Measurements from ENCODE around the gene ZNF18. TPM values are rescaled to one million over a fixed set of nuclear protein-coding genes. Genes with fewer than 3 reads are reported as not detected.
A peak's percentile ranks its signal among the peaks of the same experiment; 100 is the strongest.

The ZNF18 gene
- polyA plus RNA-seq, 1 donor (not counting 4 experiments of a cell fraction or from before 2014, with no cell fraction given) = 7.7 TPM

GRCh38 chr17:12024327-12024726 is 27.1 kb upstream of the ZNF18 start:
- DNase-seq (ENCODE audit: low read depth, low spot score) (peak; percentile 78), FAIRE-seq (peak; percentile 84)
- Histone ChIP-seq H3K27ac (ENCODE audit: control insufficient read depth, insufficient read depth, low read length) (peak overlapping the region; percentile 84), H2AFZ (ENCODE audit: control insufficient read depth, low read length) (no peak overlapping the region), H3K9me3 (ENCODE audit: control insufficient read depth, low read depth, low read length) (no peaks in the 10 kb centered on the region), H3K79me2 (ENCODE audit: control insufficient read depth, insufficient read depth, low read length) (peaks cover 81% of the 10 kb centered on the region), H3K4me2 (ENCODE audit: control insufficient read depth, extremely low read depth, insufficient read depth, low read depth, low read length) (peak overlapping the region; percentile 92), H3K36me3 (ENCODE audit: control insufficient read depth in 2 of 2, extremely low read depth in 1 of 2, insufficient read depth in 2 of 2, low read length in 2 of 2) (peaks cover 0 to 5% of the 10 kb centered on the region in 2 experiments), H3K27me3 (ENCODE audit: control insufficient read depth, extremely low read depth, insufficient read depth, low read length) (no peaks in the 10 kb centered on the region), H3K4me1 (ENCODE audit: control insufficient read depth, extremely low read depth, insufficient read depth, low read length) (peaks cover 49% of the 10 kb centered on the region), H4K20me1 (ENCODE audit: control insufficient read depth, extremely low read depth, insufficient read depth, low read length) (peaks cover 3% of the 10 kb centered on the region), H3K9me1 (ENCODE audit: control insufficient read depth, extremely low read depth, insufficient read depth, low read length) (peaks cover 2% of the 10 kb centered on the region), H3K4me3 (ENCODE audit: control insufficient read depth in 2 of 3, extremely low read depth in 1 of 3, insufficient read depth in 2 of 3, low read depth in 1 of 3, low read length in 3 of 3) (peak overlapping the region in 2 of 3 experiments; percentile 56 to 61), H3K9ac (ENCODE audit: control insufficient read depth, extremely low read depth, insufficient read depth, low read length) (peak overlapping the region; percentile 68)
- dilution Hi-C loops (cut with MboI; ENCODE audit: extremely low pct_ligation_motif_present, low sequenced_read_pairs) = no loop called here
- TF ChIP-seq CTCF (optimal IDR thresholded peaks at IDR 0.05 in 1 of 3, IDR thresholded peaks at IDR 0.05 in 1 of 3, conservative IDR thresholded peaks at IDR 0.05 in 1 of 3; ENCODE audit: extremely low read depth in 1 of 3, insufficient read depth in 2 of 3, low read length in 3 of 3) (no peak), EZH2 (IDR thresholded peaks at IDR 0.05; ENCODE audit: low read length) (no peak)

GRCh38 chr17:12022310-12022709 is 25.0 kb upstream of the ZNF18 start:
- FAIRE-seq = no peak
- H3K9ac ChIP-seq (ENCODE audit: control insufficient read depth, extremely low read depth, insufficient read depth, low read length) = peak overlapping the region; percentile 83
- peak overlapping the region; percentile 81 for H3K4me2 ChIP-seq (ENCODE audit: control insufficient read depth, extremely low read depth, insufficient read depth, low read depth, low read length)
- no peak for DNase-seq (ENCODE audit: low read depth, low spot score)
- H3K4me3 ChIP-seq (ENCODE audit: control insufficient read depth in 2 of 3, extremely low read depth in 1 of 3, insufficient read depth in 2 of 3, low read depth in 1 of 3, low read length in 3 of 3) = peak overlapping the region; percentile 64 to 88 (median 84)
- H3K27ac ChIP-seq (ENCODE audit: control insufficient read depth, insufficient read depth, low read length) = peak overlapping the region; percentile 81
- no peaks in the 10 kb centered on the region for H3K9me3 ChIP-seq (ENCODE audit: control insufficient read depth, low read depth, low read length)
- TF ChIP-seq EZH2 (IDR thresholded peaks at IDR 0.05; ENCODE audit: low read length) (no peak), CTCF (optimal IDR thresholded peaks at IDR 0.05 in 1 of 3, IDR thresholded peaks at IDR 0.05 in 1 of 3, conservative IDR thresholded peaks at IDR 0.05 in 1 of 3; ENCODE audit: extremely low read depth in 1 of 3, insufficient read depth in 2 of 3, low read length in 3 of 3) (no peak)
- H3K9me1 ChIP-seq (ENCODE audit: control insufficient read depth, extremely low read depth, insufficient read depth, low read length) = peaks cover 2% of the 10 kb centered on the region
- H3K36me3 ChIP-seq (ENCODE audit: control insufficient read depth in 2 of 2, extremely low read depth in 1 of 2, insufficient read depth in 2 of 2, low read length in 2 of 2) = peaks cover 0 to 5% of the 10 kb centered on the region in 2 experiments
- H4K20me1 ChIP-seq (ENCODE audit: control insufficient read depth, extremely low read depth, insufficient read depth, low read length) = peaks cover 3% of the 10 kb centered on the region
- H3K79me2 ChIP-seq (ENCODE audit: control insufficient read depth, insufficient read depth, low read length) = peaks cover 61% of the 10 kb centered on the region
- peaks cover 45% of the 10 kb centered on the region for H3K4me1 ChIP-seq (ENCODE audit: control insufficient read depth, extremely low read depth, insufficient read depth, low read length)
- dilution Hi-C loops (cut with MboI; ENCODE audit: extremely low pct_ligation_motif_present, low sequenced_read_pairs) = no loop called here
- no peaks in the 10 kb centered on the region for H3K27me3 ChIP-seq (ENCODE audit: control insufficient read depth, extremely low read depth, insufficient read depth, low read length)
- H2AFZ ChIP-seq (ENCODE audit: control insufficient read depth, low read length) = no peak overlapping the region

Measured in keratinocyte (primary cell).